ENCODE measurements around the gene NEDD4.

NEDD4 gene

DNA sequence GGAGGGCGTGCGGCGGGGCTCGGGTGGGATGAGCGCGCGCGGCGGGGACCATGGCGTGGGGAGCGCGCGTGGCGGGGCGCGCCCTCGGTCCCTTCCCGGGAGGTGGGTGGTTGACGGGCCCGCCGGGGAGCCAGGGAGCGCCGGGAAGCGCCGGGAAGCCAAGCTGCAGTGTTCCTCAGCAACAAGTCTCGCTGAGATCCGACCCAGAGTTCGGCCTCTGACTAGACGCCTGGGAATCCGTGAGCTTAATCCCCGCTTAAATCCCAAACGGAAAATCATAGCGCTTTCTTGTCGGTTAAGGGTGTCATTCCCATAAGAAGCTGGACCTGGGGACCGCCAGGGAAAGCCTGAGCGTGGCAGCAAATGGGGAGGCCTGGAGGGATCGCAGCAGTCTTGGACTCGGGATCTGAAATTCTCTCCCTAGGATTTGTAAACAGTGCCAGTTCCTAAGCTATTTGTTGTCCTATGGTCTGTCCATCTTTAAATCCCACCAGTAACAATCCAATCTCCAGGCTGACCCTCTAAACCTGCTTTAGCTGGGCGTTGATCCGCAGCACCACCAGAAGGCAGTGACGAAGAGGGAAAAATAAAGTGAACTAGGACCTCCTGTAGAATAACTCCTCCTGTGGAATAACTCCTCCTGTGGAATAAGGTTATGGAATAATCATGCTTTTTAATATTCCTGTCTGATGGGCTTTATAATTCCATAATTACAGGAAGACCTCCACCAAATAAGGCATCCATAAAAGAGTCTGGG, 570 bp upstream of the NEDD4 start:
- ATAC-seq (replicated peaks) (no peak), DNase-seq (no peak)
- Mint-ChIP-seq H3K4me1 (peaks cover 0 to 8% of the 10 kb centered on the region in 2 donors), H3K27me3 (peaks cover 17 to 36% of the 10 kb centered on the region in 2 donors), H3K36me3 (no peaks in the 10 kb centered on the region), H3K4me3 (peak overlapping the region; percentile 41 to 95), H3K27ac (no peak overlapping the region), H3K9me3 (no peaks in the 10 kb centered on the region)

DNA sequence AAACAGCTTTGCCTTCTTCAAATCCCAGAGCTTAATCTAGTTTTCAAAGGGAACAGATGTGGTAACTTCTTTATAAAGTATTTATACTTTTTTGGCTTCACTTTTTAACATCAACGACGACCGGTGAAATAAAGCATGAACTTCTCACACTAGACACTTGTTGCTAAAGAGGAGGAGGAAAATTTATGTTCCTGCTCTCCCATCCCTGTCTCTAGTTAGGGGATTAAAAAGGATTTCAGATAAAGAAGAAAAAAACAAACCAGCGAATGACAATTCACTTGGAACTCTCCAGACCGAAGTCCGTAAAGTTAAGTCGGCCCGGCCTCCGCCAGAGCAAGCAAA, 672 bp downstream of the NEDD4 start:
- no peaks in the 10 kb centered on the region for H3K36me3 Mint-ChIP-seq
- ATAC-seq (replicated peaks) = no peak
- no peak overlapping the region for H3K27ac Mint-ChIP-seq
- H3K27me3 Mint-ChIP-seq = peaks cover 17 to 36% of the 10 kb centered on the region in 2 donors
- peak overlapping the region; percentile 93 to 95 for H3K4me3 Mint-ChIP-seq
- H3K4me1 Mint-ChIP-seq = peaks cover 0 to 8% of the 10 kb centered on the region in 2 donors
- no peaks in the 10 kb centered on the region for H3K9me3 Mint-ChIP-seq
- no peak for DNase-seq

DNA sequence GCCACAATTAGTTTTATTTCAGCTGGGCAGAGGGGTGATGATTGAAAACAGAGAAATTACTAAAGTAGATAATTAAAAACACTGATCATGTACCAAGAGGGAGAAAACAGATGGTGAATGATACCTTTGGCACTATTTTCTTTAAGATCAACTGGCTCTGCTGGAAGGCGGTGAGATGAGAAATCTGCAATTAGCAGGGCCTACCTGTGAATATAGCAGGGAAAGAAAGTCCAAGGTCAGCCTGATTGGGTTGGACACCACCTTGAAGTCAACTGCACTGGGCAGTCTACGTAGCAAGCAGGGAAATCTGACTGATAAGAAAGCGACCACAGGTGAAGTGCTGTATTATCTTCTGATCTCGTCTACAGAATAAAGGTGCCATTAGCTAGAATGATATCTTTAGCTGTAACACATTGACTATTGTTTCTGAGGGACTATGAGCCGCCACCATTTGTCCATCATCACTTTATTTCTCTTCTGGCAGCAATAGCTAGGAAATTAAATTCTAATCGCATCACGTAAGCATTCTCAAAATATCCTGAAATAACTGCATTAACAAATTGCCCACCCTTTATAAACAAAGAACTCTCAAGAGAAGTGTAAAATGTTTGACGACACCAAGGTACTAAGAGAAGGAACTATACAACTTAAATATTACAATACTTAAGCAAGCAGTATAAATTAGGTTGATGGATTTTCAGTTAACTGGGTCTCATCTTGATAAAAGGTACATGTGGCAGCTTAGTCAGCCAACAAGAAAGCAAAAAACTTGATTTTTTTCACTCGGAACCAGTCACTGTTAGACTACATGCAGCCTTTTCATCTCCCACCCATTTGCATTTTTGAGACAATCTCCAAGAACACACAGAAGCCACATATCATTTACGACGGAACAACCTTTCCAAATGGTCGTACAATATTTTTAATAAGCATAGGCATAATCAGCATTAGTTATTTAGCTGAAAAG, 1.3 kb downstream of the NEDD4 start:
- peak overlapping the region; percentile 93 to 95 for H3K4me3 Mint-ChIP-seq
- peaks cover 17 to 36% of the 10 kb centered on the region in 2 donors for H3K27me3 Mint-ChIP-seq
- no peaks in the 10 kb centered on the region for H3K9me3 Mint-ChIP-seq
- H3K36me3 Mint-ChIP-seq = no peaks in the 10 kb centered on the region
- no peak for ATAC-seq (replicated peaks)
- H3K27ac Mint-ChIP-seq = no peak overlapping the region
- no peak for DNase-seq
- H3K4me1 Mint-ChIP-seq = peaks cover 0 to 8% of the 10 kb centered on the region in 2 donors

DNA sequence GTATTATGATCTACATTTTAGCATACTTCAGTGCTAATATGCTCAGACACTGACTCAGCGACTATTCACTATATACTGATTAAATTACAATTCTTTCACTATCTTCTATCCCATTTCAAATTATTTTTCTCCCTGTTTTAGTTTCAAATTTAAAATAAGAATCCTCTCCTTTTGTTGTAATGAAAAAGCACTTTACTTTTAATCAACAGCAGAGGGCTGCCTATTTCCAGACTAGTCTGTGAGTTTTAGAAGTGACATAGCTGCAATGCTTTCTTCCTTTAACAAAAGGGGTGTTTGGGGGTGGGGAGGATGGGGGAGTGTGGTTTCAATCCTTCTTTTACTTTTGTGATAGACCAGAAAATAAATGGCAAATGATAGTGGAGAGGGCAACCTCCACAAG, 2.4 kb downstream of the NEDD4 start:
- peaks cover 0 to 8% of the 10 kb centered on the region in 2 donors for H3K4me1 Mint-ChIP-seq
- ATAC-seq (replicated peaks) (no peak), DNase-seq (no peak)
- H3K27me3 Mint-ChIP-seq = peaks cover 12 to 33% of the 10 kb centered on the region in 2 donors
- no peak overlapping the region for H3K4me3 Mint-ChIP-seq
- H3K9me3 Mint-ChIP-seq = no peaks in the 10 kb centered on the region
- H3K27ac Mint-ChIP-seq = no peak overlapping the region
- H3K36me3 Mint-ChIP-seq = no peaks in the 10 kb centered on the region

DNA sequence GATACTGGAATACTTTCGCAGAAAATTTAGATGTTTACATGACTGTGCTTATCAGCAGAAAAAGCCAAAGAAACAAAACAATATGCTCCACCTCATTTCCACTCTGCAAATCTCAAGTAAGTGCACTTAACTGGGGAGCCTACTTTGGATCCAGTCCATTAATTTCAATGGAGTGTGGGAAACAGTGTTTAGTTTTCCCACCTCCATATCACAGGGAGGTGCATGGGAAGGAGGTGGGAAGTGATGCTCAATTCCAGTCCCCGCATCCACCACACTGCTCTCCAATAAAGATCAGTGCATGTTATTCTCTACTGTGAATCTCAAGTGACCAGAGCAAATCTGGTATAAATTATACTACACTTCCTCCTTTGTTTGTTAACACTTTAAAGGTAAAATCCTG, 2.9 kb downstream of the NEDD4 start:
- Mint-ChIP-seq H3K4me1 (peaks cover 0 to 8% of the 10 kb centered on the region in 2 donors), H3K4me3 (no peak overlapping the region), H3K36me3 (no peaks in the 10 kb centered on the region), H3K9me3 (no peaks in the 10 kb centered on the region), H3K27ac (no peak overlapping the region), H3K27me3 (peaks cover 9 to 28% of the 10 kb centered on the region in 2 donors)
- DNase-seq = no peak
- no peak for ATAC-seq (replicated peaks)

DNA sequence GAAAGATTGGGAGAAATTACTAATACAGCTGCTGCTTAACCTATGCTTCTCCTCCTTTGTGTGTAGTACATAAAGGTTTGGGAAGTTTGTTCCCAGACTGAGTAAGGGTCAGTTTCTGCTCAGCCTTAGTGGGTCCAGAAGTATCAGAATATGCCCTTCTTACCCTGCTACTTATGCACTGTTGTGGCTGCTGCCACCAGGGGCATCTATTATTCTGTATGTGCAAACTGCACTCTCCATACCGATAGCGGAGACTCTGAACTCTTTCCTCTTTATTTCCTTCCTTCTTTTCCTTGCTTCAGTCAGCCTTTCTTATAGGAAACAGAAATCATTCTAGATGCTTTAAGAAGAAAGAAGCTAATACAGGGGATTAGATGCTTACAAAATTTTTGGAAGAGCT, 4.0 kb downstream of the NEDD4 start:
- Mint-ChIP-seq H3K4me3 (no peak overlapping the region), H3K27me3 (peaks cover 9 to 28% of the 10 kb centered on the region in 2 donors), H3K36me3 (no peaks in the 10 kb centered on the region), H3K4me1 (peaks cover 0 to 8% of the 10 kb centered on the region in 2 donors), H3K27ac (no peak overlapping the region), H3K9me3 (no peaks in the 10 kb centered on the region)
- ATAC-seq (replicated peaks) (no peak), DNase-seq (no peak)

DNA sequence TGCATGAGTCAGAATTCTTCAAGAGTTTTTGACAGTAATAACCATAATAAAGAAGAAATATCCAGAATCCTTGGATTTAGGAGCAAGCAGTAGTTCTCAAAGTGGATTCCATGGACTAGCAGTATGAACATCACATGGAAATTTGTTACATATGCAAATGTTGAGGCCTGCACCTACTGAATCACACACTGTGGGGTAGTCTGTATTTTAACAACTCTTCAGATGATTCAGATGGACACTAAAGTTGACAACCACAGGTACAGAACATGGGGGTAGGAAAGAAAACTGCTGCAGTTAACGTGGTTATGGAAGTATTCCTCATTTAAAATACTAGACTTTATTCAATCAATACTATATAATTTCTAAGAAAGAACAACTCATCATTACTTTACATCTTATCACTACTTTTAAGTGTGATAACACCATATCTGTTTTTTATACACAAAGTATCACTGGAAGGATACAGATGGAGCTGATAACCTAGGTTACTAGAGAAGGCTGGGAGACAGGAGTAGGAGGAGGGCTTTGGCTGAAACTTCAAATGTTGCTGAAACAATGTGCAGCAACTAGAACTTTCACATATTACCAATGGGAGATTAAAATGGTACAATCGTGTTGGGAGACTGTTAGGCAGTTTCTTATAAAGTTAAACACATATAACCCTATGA, 11.7 kb downstream of the NEDD4 start:
- no peaks in the 10 kb centered on the region for H3K4me1 Mint-ChIP-seq
- DNase-seq (no peak), ATAC-seq (replicated peaks) (no peak)
- H3K9me3 Mint-ChIP-seq = no peaks in the 10 kb centered on the region
- H3K27me3 Mint-ChIP-seq = no peaks in the 10 kb centered on the region
- H3K36me3 Mint-ChIP-seq = no peaks in the 10 kb centered on the region
- no peak overlapping the region for H3K27ac Mint-ChIP-seq
- no peak overlapping the region for H3K4me3 Mint-ChIP-seq

DNA sequence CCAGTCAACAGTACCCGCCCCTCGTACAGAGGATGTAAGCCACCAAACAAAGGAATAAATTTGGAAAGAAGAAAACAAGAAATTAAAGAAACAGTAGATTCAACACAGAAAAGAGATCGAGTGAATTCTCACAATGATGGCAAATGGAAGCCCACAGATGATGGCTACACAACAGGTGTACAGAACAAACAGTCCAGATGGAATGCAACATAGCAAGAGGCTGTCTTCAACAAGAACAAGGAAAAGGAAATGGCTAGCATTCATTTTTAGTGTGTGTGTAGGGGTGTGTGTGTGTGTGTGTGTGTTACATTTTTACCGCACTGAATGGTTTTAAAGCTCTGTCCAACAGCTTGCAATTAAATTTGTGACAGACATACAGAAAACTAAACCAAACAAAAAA, 12.9 kb downstream of the NEDD4 start:
- DNase-seq (no peak), ATAC-seq (replicated peaks) (no peak)
- H3K9me3 Mint-ChIP-seq = no peaks in the 10 kb centered on the region
- H3K36me3 Mint-ChIP-seq = no peaks in the 10 kb centered on the region
- no peaks in the 10 kb centered on the region for H3K27me3 Mint-ChIP-seq
- H3K4me3 Mint-ChIP-seq = no peak overlapping the region
- H3K4me1 Mint-ChIP-seq = no peaks in the 10 kb centered on the region
- H3K27ac Mint-ChIP-seq = no peak overlapping the region

DNA sequence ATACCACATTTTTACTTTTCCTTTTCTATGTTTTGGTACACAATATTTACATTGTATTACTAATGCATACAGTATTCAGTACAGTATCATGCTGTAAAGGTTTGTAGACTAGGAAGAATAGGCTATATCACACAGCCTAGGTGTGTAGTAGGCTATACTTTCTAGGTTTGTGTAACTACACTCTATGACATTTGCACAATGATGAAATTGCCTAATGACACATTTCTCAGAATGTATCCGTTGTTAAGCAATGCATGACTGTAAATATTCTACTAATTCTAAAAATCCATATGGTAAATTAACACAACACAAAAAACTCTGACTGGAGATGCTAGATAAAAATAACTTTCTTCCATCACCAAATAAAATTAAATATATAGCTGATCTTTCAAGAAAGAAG, 16.2 kb downstream of the NEDD4 start:
- H3K9me3 Mint-ChIP-seq = peaks cover 1 to 4% of the 10 kb centered on the region in 2 donors
- DNase-seq = no peak
- no peak overlapping the region for H3K4me3 Mint-ChIP-seq
- ATAC-seq (replicated peaks) = no peak
- H3K36me3 Mint-ChIP-seq = no peaks in the 10 kb centered on the region
- H3K27ac Mint-ChIP-seq = no peak overlapping the region
- H3K27me3 Mint-ChIP-seq = no peaks in the 10 kb centered on the region
- no peaks in the 10 kb centered on the region for H3K4me1 Mint-ChIP-seq

DNA sequence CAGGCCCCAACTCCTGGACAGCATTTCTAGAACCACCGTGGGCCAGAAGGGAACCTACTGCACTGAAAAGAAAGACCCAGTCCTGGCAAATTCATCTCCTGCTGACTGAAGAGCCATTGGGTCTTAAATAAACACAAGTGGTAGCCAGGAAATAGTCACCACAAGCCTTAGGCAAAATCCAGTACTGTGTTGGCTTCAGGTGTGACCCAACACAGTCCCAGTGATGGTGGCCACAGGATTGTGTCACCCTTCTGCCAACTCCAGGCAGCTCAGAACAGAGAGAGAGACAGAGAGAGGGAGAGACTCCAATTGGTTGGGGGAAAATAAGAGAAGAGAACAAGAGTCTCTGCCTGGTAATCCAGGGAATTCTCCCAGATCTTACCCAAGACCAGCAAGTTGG, 23.1 kb downstream of the NEDD4 start:
- peaks cover 1 to 4% of the 10 kb centered on the region in 2 donors for H3K9me3 Mint-ChIP-seq
- H3K4me1 Mint-ChIP-seq = no peaks in the 10 kb centered on the region

DNA sequence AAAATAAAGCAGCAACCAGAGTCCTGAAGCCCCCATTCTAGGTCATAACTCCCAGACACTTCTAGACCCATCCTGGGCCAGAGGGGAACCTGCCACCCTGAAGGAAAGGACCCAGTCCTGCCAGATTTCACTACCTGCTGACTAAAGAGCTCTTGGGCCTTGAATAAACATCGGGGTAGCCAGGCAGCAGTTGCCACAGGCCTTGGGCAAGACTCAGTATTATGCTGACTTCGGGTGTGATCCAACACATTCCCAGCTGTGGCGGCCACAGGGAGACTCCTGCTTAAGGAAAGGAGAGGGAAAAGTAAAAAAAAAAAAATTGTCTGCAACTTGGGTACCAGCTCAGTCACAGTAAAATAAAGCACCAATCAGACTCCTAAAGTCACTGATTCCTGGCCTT, 23.8 kb downstream of the NEDD4 start:
- no peak for ATAC-seq (replicated peaks)

More for the DNA sequence above, 23.1 kb downstream of the NEDD4 start:
- Mint-ChIP-seq H3K27ac (no peak overlapping the region), H3K36me3 (no peaks in the 10 kb centered on the region), H3K4me3 (no peak overlapping the region), H3K27me3 (no peaks in the 10 kb centered on the region)
- DNase-seq = no peak
- no peak for ATAC-seq (replicated peaks)

DNA sequence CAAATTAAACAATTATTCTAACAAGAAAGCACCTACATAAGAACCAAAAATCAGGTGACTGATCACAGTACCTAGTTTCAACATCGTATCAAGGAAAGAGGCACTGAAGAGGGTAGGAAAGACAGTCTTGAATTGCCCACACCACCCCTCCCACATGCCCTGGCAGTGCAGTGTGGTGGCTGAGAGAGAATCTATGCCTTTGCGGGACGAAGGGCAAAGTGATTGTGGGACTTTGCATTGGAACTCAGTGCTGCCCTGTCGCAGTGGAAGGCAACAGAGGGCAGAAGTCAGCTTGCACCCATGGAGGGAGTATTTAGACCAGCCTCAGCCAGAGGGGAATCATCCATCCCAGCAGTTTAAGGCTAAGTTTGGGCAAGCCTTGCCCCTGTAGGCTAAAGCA, 24.5 kb downstream of the NEDD4 start:
- ATAC-seq (replicated peaks) (no peak), DNase-seq (no peak)
- H3K4me1 Mint-ChIP-seq = no peaks in the 10 kb centered on the region
- no peaks in the 10 kb centered on the region for H3K27me3 Mint-ChIP-seq
- H3K9me3 Mint-ChIP-seq = peaks cover 1 to 4% of the 10 kb centered on the region in 2 donors
- no peak overlapping the region for H3K4me3 Mint-ChIP-seq
- no peak overlapping the region for H3K27ac Mint-ChIP-seq
- no peaks in the 10 kb centered on the region for H3K36me3 Mint-ChIP-seq

More for the DNA sequence above, 23.8 kb downstream of the NEDD4 start:
- H3K4me1 Mint-ChIP-seq = no peaks in the 10 kb centered on the region
- H3K27ac Mint-ChIP-seq = no peak overlapping the region
- H3K4me3 Mint-ChIP-seq = no peak overlapping the region
- no peaks in the 10 kb centered on the region for H3K36me3 Mint-ChIP-seq
- no peak for DNase-seq
- no peaks in the 10 kb centered on the region for H3K27me3 Mint-ChIP-seq
- H3K9me3 Mint-ChIP-seq = peaks cover 1 to 4% of the 10 kb centered on the region in 2 donors

DNA sequence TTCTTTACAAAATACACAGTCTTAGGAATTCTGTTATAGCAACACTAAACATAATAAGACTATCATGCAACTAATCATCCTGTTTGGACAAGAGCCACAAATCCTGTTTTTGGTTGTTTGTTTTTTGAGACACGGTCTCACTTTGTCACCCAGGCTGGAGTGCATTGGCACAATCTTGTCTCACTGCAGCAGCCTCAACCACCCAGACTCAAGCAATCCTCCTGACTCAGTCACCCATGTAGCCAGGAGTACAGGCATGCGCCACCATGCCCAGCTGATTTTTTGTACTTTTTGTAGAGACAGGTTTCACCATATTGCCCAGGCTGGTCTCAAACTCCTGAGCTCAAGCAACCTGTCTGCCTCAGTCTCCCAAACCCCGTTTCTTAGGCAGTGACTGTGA, 28.3 kb downstream of the NEDD4 start:
- no peak for DNase-seq
- no peak for ATAC-seq (replicated peaks)
- Mint-ChIP-seq H3K27ac (no peak overlapping the region), H3K27me3 (no peaks in the 10 kb centered on the region), H3K4me1 (no peaks in the 10 kb centered on the region), H3K4me3 (no peak overlapping the region), H3K36me3 (no peaks in the 10 kb centered on the region), H3K9me3 (no peaks in the 10 kb centered on the region)

DNA sequence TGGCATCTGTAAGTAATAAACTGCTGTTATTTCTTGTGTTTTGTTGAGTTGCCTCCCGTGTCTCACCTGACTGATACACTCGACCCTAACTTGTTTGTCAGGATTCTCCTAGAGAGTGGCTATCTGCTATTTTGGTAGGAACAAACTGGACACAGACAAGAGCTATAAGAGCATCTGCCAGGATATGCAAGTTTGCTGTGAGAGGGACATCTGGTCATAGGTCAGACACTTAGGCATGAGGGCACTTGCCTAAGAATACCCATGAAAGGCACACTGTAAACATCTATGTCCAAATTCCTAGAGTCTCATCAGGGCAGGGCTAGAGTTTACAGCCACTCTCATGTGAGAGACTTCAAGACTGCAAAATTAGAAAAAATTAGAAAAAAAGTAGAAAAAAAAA, 32.5 kb downstream of the NEDD4 start:
- no peak for DNase-seq
- no peaks in the 10 kb centered on the region for H3K36me3 Mint-ChIP-seq
- ATAC-seq (replicated peaks) = no peak
- no peaks in the 10 kb centered on the region for H3K27me3 Mint-ChIP-seq
- H3K4me1 Mint-ChIP-seq = no peaks in the 10 kb centered on the region
- H3K9me3 Mint-ChIP-seq = no peaks in the 10 kb centered on the region
- no peak overlapping the region for H3K27ac Mint-ChIP-seq
- no peak overlapping the region for H3K4me3 Mint-ChIP-seq
